ENCODE data around the gene APOBEC3H.

DNA sequence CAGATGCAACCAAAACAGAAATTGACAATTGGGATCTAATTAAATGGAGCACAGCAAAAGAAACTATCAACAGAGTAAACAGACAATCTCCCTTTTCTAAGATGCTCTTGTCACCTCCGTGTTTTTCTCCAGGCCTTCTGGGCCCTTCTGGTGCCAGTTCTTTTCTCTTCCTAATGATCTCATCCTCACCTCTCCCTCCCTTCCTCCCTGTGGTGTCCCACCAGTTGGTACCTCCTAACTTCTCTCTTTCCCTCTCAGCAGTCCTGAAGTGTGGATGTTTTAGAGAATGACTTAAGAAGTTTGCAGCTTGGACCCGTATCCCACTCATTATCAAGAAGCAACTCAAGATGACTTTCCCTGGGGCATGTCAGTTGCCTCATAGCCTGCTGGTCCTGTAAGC lies 6.4 kb downstream of the APOBEC3H start:
- TF ChIP-seq POLR2A (IDR thresholded peaks at IDR 0.05) (no peak), CTCF (IDR thresholded peaks at IDR 0.05) (no peak)
